GM12878 (cell line): Measurements from ENCODE around the gene TNIP2. TPM values are rescaled to one million over a fixed set of nuclear protein-coding genes. Genes with fewer than 3 reads are reported as not detected.

Experiments used
- ATAC-seq: fragments of 200-7000 bp; cut with Tn5 transposase; 3 replicates; pipeline ENCODE4 v1.9.1; 2020; ENCODE audit warnings: mild to moderate bottlenecking, moderate library complexity
- BruUV-seq: library from RNA; stranded (reverse); fragments of 400-500 nt; replicated peaks from 2 replicates; lab custom pipeline; 2021; lab: Mats Ljungman, UMichigan
- CTCF ChIA-PET: fragments of 300-600 bp; sonication (Branson Sonifier 250); formaldehyde crosslinking; extraction: SDS; loops from one replicate; lab custom pipeline; 2021; ENCODE audit warnings: inconsistent platforms; lab: Yijun Ruan, JAX
- POLR2A ChIA-PET: fragments of 350-600 bp; formaldehyde crosslinking; extraction: SDS; loops from one replicate; lab custom pipeline; 2021; ENCODE audit warnings: inconsistent platforms; lab: Charles Lee
- RAD21 ChIA-PET: fragments of 300-600 bp; sonication (Branson Sonifier 250); formaldehyde crosslinking; loops from one replicate; lab custom pipeline; 2023; ENCODE audit warnings: antibody characterized with exemption; ENCODE audit not compliant: unreplicated experiment; lab: Charles Lee
- SMC1A ChIA-PET: fragments of 300-600 bp; sonication (Branson Sonifier 250); formaldehyde crosslinking; loops from one replicate; lab custom pipeline; 2023; ENCODE audit not compliant: unreplicated experiment, uncharacterized antibody; lab: Charles Lee
- DNase-seq: peaks from one replicate; pipeline ENCODE4 v3.0.0-alpha.2; 2011; ENCODE audit warnings: low read depth, low spot score
- FAIRE-seq: peaks from 3 replicates; lab custom pipeline; 2011; peaks lifted over from hg19 to GRCh38; lab: Jason Lieb, UNC
- H2AFZ ChIP-seq: 2 replicates; pipeline ENCODE4 v1.6.0; 2011; ENCODE audit warnings: low read depth, low read length, control low read depth; ENCODE audit not compliant: control insufficient read depth
- H3K27ac ChIP-seq: 2 replicates; pipeline ENCODE4 v1.5.1; 2011; ENCODE audit warnings: control low read depth; ENCODE audit not compliant: control insufficient read depth, insufficient read depth
- H3K27me3 ChIP-seq, 2 experiments: replicated peaks in 1 of 2; 2 replicates each; pipeline versions ENCODE4 v1.6.0 to v1.6.1; 2011; ENCODE audit warnings: low read length in 1 of 2; ENCODE audit not compliant: control insufficient read depth in 2 of 2, insufficient read depth in 2 of 2
- H3K36me3 ChIP-seq, 2 experiments: 2 replicates each; pipeline ENCODE4 v1.5.1; 2011; ENCODE audit warnings: low read length in 1 of 2; ENCODE audit not compliant: control insufficient read depth in 2 of 2, insufficient read depth in 2 of 2
- H3K4me1 ChIP-seq: 2 replicates; pipeline ENCODE4 v1.6.1; 2011; ENCODE audit warnings: mild to moderate bottlenecking, low read length, moderate library complexity, mixed read lengths; ENCODE audit not compliant: control insufficient read depth, insufficient read depth
- H3K4me2 ChIP-seq: 2 replicates; pipeline ENCODE4 v1.6.0; 2011; ENCODE audit warnings: control low read depth; ENCODE audit not compliant: control insufficient read depth, insufficient read depth
- H3K4me3 ChIP-seq: fragments of 200-600 bp; sonication (generic); 2 replicates; pipeline ENCODE4 v1.5.1; 2016
- H3K79me2 ChIP-seq: 2 replicates; pipeline ENCODE4 v1.6.0; 2011; ENCODE audit warnings: low read length; ENCODE audit not compliant: control insufficient read depth, insufficient read depth
- H3K9ac ChIP-seq: 2 replicates; pipeline ENCODE4 v1.8.0; 2011; ENCODE audit warnings: low read length, control low read depth, mixed read lengths; ENCODE audit not compliant: control insufficient read depth, insufficient read depth
- H3K9me3 ChIP-seq: replicated peaks from 3 replicates; pipeline ENCODE4 v1.5.1; 2011; ENCODE audit warnings: mild to moderate bottlenecking, low read length; ENCODE audit not compliant: control insufficient read depth, insufficient read depth
- H4K20me1 ChIP-seq: 2 replicates; pipeline ENCODE4 v1.6.0; 2011; ENCODE audit not compliant: control insufficient read depth, insufficient read depth
- KDM1A ChIP-seq: fragments of 200-600 bp; sonication (generic); IDR thresholded peaks from 2 replicates; pipeline ENCODE4 v1.6.1; 2016; ENCODE audit warnings: borderline replicate concordance
- ZNF592 ChIP-seq: fragments of 450-650 bp; IDR thresholded peaks from 2 replicates; pipeline ENCODE4 v1.6.1; 2017; ENCODE audit warnings: mild to moderate bottlenecking, moderate library complexity
- WGBS: methylation state at CpG from one replicate; pipeline ENCODE4 v1.1.6; 2016; ENCODE audit warnings: low lambda C conversion rate; ENCODE audit not compliant: insufficient replicate concordance, insufficient coverage; ENCODE audit errors: missing lambda C conversion rate; 5-methylcytosine and 5-hydroxymethylcytosine counted together
- in situ Hi-C: fragments of 300-500 bp; cut with MboI; formaldehyde crosslinking; loops from 9 replicates; pipeline ENCODE4 v1.14.3; 2018; ENCODE audit warnings: mixed read lengths
- intact Hi-C: fragments of 100-400 bp; cut with micrococcal nuclease; formaldehyde crosslinking; loops from one replicate; pipeline ENCODE4 v1.14.2; 2022; ENCODE audit not compliant: unreplicated experiment
- polyA plus RNA-seq, 11 experiments: library from polyadenylated mRNA; depleted of rRNA in 4 of 11; unstranded in 6 of 11; stranded (reverse) in 5 of 11; fragments of >200 nt; fragmentation: Nextera tagmentation in 4 of 11; fragmentation: Illumina TruSeq in 1 of 11; extraction: Ambion mirVana in 4 of 11; extraction: Trizol in 1 of 11; gene quantifications; 1 replicate in 1 of 11; 2 replicates in 10 of 11; pipeline versions ENCODE4 v1.2.1 to v1.2.3, GENCODE V29; 2011 to 2016; ENCODE audit warnings: inconsistent platforms in 2 of 11, missing spikeins in 2 of 11, low read depth in 1 of 11
- total RNA-seq, 4 experiments: library from RNA; depleted of rRNA in 3 of 4; stranded (reverse); fragments of >200 nt in 3 of 4; fragmentation: Illumina TruSeq in 1 of 4; extraction: Trizol in 1 of 4; gene quantifications; 2 replicates each; pipeline versions ENCODE4 v1.2.1 to v1.2.3, GENCODE V29; 2013 to 2021

Gene TNIP2
- total and polyA plus RNA-seq, 10 of the 15 experiments (the other 5 are each of a cell fraction or from before 2014, with no cell fraction given): 1.4 to 64.9 (median 45.5) TPM

DNA sequence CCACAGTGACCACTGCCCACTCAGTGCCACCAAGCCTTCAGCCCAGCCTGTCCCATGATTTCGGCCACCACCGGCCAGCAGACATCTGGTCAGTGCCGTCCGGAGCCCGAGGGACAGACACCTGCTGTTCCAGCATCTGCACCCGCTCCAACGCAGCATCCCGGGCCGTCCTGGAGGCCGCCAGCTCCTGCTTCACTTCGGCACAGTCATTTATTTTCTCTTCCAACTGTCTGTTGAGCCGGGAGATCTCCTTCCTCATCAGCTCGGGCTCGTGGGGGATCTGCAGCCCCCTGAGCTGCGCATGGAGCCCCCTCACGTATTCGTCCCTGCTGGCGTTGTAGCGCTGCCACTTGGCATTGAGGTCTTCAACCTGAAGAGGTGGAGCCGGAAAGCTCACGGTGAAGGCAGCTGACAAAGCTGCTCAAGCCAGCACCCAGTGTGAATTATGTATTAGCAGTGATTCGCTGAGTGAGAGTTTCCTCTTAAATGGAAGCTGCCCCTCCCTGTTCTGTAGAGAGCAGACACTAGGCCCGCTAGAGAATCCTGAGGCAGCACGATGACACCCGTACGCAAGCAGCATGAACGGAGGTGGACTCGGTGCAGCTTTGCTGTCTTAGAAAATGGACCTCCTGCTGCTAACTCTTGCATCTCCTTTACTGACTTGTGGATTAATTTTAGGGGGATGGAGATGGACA, 11.4 kb downstream of the TNIP2 start:
- intact Hi-C loops: loop anchor here (5.0 kb wide), 1 partner anchor 32 kb away; no protein-coding TSS in a partner anchor
- RAD21 ChIA-PET: interaction anchor here (0.6 to 4.7 kb wide), 4 partner anchors 10 to 49 kb away, joined by 4 to 29 read pairs (median 20); no protein-coding TSS in a partner anchor

More for the DNA sequence above, 11.4 kb downstream of the TNIP2 start:
- WGBS: 91% methylated on average over 27 of the region's 28 CpGs
- CTCF ChIA-PET: interaction anchor here (0.5 to 1.2 kb wide), 3 partner anchors 43 to 226 kb away, joined by 3 read pairs; no protein-coding TSS in a partner anchor
- H3K79me2 ChIP-seq: peaks cover 21% of the 10 kb centered on the region
- peaks cover 21 to 28% of the 10 kb centered on the region in 2 experiments for H3K36me3 ChIP-seq
- TF ChIP-seq KDM1A (no peak), ZNF592 (peak; percentile 17; the same call in 1 of the 2 replicates)
- FAIRE-seq (no peak), DNase-seq (no peak), ATAC-seq (no peak)
- no peaks in the 10 kb centered on the region for H4K20me1 ChIP-seq
- POLR2A ChIA-PET: interaction anchor here (0.5 to 2.8 kb wide), 4 partner anchors 11 to 209 kb away, joined by 3 to 18 read pairs (median 12); partner anchors contain the start of gene TNIP2
- H3K4me2 ChIP-seq: no peak overlapping the region
- H3K27ac ChIP-seq: peak overlapping the region; percentile 91
- no peak overlapping the region for H2AFZ ChIP-seq
- peaks cover 47% of the 10 kb centered on the region for H3K4me1 ChIP-seq
- no peak overlapping the region for H3K9ac ChIP-seq
- H3K4me3 ChIP-seq: peak overlapping the region; percentile 10; the same call in 1 of the 2 replicates
- no TSS peak for BruUV-seq
- no peaks in the 10 kb centered on the region; the same call in 2 of the 3 replicates for H3K9me3 ChIP-seq
- H3K27me3 ChIP-seq: no peaks in the 10 kb centered on the region
- SMC1A ChIA-PET: interaction anchor here (4.3 kb wide), 1 partner anchor 48 kb away, joined by 31 read pairs; no protein-coding TSS in a partner anchor
- in situ Hi-C loops: no loop called here
